Activated T-cell treated with anti-CD3 and anti-CD28 coated beads, Interleukin-2, amount 50 U/mL, for 4 hours (primary cell): ENCODE results near the gene EIPR1. TPM values are rescaled to one million over a fixed set of nuclear protein-coding genes. Genes with fewer than 3 reads are reported as not detected.

Source experiments
- ATAC-seq, 2 donors: fragments of 200-7000 bp; cut with Tn5 transposase; one replicate each; pipeline ENCODE4 v1.10.0; 2021
- DNase-seq: peaks from one replicate; pipeline ENCODE4 v3.0.0-alpha.2; 2020
- H3K27me3 Mint-ChIP-seq: one replicate; pipeline ENCODE4 v1.8.0; 2021; ENCODE audit warnings: low read depth, mixed read lengths
- H3K36me3 Mint-ChIP-seq: one replicate; pipeline ENCODE4 v1.8.0; 2022; ENCODE audit warnings: mixed read lengths; ENCODE audit not compliant: insufficient read depth
- H3K4me1 Mint-ChIP-seq: one replicate; pipeline ENCODE4 v1.8.0; 2021; ENCODE audit warnings: low read depth, mixed read lengths
- H3K4me3 Mint-ChIP-seq: one replicate; pipeline ENCODE4 v1.8.0; 2021; ENCODE audit warnings: mild to moderate bottlenecking, moderate library complexity, mixed read lengths
- H3K9me3 Mint-ChIP-seq: one replicate; pipeline ENCODE4 v1.8.0; 2021; ENCODE audit warnings: mixed read lengths
- total RNA-seq, 3 donors: library from RNA; stranded (reverse); gene quantifications; one replicate each; pipeline ENCODE4 v1.2.1, GENCODE V29; 2021

The EIPR1 gene
- total RNA-seq, 3 donors from 2014 or later: 36.3 to 39.5 (median 37.2) TPM

GRCh38 chr2:3356799-3357198 is 20.8 kb downstream of the EIPR1 start:
- peaks cover 21% of the 10 kb centered on the region for H3K36me3 Mint-ChIP-seq
- H3K27me3 Mint-ChIP-seq: no peaks in the 10 kb centered on the region
- H3K4me1 Mint-ChIP-seq: peaks cover 23% of the 10 kb centered on the region
- no peak overlapping the region for H3K4me3 Mint-ChIP-seq
- DNase-seq: no peak
- H3K9me3 Mint-ChIP-seq: peaks cover 4% of the 10 kb centered on the region
- no peak for ATAC-seq

GRCh38 chr2:3355951-3356569 is 21.6 kb downstream of the EIPR1 start:
- ATAC-seq (no peak), DNase-seq (no peak)
- Mint-ChIP-seq H3K4me1 (peaks cover 21% of the 10 kb centered on the region), H3K27me3 (no peaks in the 10 kb centered on the region), H3K9me3 (peaks cover 4% of the 10 kb centered on the region), H3K4me3 (no peak overlapping the region), H3K36me3 (peaks cover 26% of the 10 kb centered on the region)

- Mint-ChIP-seq H3K4me1 (peaks cover 16% of the 10 kb centered on the region), H3K27me3 (no peaks in the 10 kb centered on the region), H3K9me3 (peaks cover 4% of the 10 kb centered on the region), H3K36me3 (peaks cover 35% of the 10 kb centered on the region), H3K4me3 (no peak overlapping the region)
- no peak for DNase-seq
- no peak for ATAC-seq
Measured at GRCh38 chr2:3354986-3355385, 22.6 kb downstream of the EIPR1 start.

GRCh38 chr2:3349211-3349693 is 28.4 kb downstream of the EIPR1 start:
- H3K9me3 Mint-ChIP-seq: peaks cover 4% of the 10 kb centered on the region
- H3K4me3 Mint-ChIP-seq: no peak overlapping the region
- H3K36me3 Mint-ChIP-seq: peaks cover 45% of the 10 kb centered on the region
- H3K4me1 Mint-ChIP-seq: peaks cover 2% of the 10 kb centered on the region
- no peaks in the 10 kb centered on the region for H3K27me3 Mint-ChIP-seq
- ATAC-seq (no peak), DNase-seq (no peak)

- Mint-ChIP-seq H3K9me3 (peaks cover 4% of the 10 kb centered on the region), H3K36me3 (peaks cover 40% of the 10 kb centered on the region), H3K4me1 (peaks cover 2% of the 10 kb centered on the region), H3K27me3 (no peaks in the 10 kb centered on the region), H3K4me3 (no peak overlapping the region)
- DNase-seq (no peak), ATAC-seq (no peak)
Measured at GRCh38 chr2:3348767-3349166, 28.9 kb downstream of the EIPR1 start.

- H3K4me3 Mint-ChIP-seq: no peak overlapping the region
- H3K9me3 Mint-ChIP-seq: no peaks in the 10 kb centered on the region
- H3K4me1 Mint-ChIP-seq: peaks cover 2% of the 10 kb centered on the region
- H3K36me3 Mint-ChIP-seq: peaks cover 27% of the 10 kb centered on the region
- DNase-seq: no peak
- no peak for ATAC-seq
- no peaks in the 10 kb centered on the region for H3K27me3 Mint-ChIP-seq
Measured at GRCh38 chr2:3345621-3346020, 32.0 kb downstream of the EIPR1 start.

- H3K36me3 Mint-ChIP-seq: peaks cover 21% of the 10 kb centered on the region
- no peak for DNase-seq
- no peak overlapping the region for H3K4me3 Mint-ChIP-seq
- no peak for ATAC-seq
- H3K4me1 Mint-ChIP-seq: peaks cover 2% of the 10 kb centered on the region
- H3K27me3 Mint-ChIP-seq: no peaks in the 10 kb centered on the region
- no peaks in the 10 kb centered on the region for H3K9me3 Mint-ChIP-seq
Measured at GRCh38 chr2:3344897-3345296, 32.7 kb downstream of the EIPR1 start.

GRCh38 chr2:3343012-3343411 is 34.6 kb downstream of the EIPR1 start:
- DNase-seq (no peak), ATAC-seq (no peak)
- Mint-ChIP-seq H3K36me3 (peaks cover 22% of the 10 kb centered on the region), H3K27me3 (no peaks in the 10 kb centered on the region), H3K4me1 (peaks cover 2% of the 10 kb centered on the region), H3K4me3 (no peak overlapping the region), H3K9me3 (no peaks in the 10 kb centered on the region)

GRCh38 chr2:3342324-3342723 is 35.3 kb downstream of the EIPR1 start:
- H3K4me1 Mint-ChIP-seq: no peaks in the 10 kb centered on the region
- H3K27me3 Mint-ChIP-seq: no peaks in the 10 kb centered on the region
- ATAC-seq: no peak
- H3K9me3 Mint-ChIP-seq: no peaks in the 10 kb centered on the region
- H3K36me3 Mint-ChIP-seq: peaks cover 21% of the 10 kb centered on the region
- H3K4me3 Mint-ChIP-seq: no peak overlapping the region
- no peak for DNase-seq

- no peaks in the 10 kb centered on the region for H3K4me1 Mint-ChIP-seq
- H3K27me3 Mint-ChIP-seq: no peaks in the 10 kb centered on the region
- no peak for ATAC-seq
- no peak overlapping the region for H3K4me3 Mint-ChIP-seq
- peaks cover 17% of the 10 kb centered on the region for H3K36me3 Mint-ChIP-seq
- no peak for DNase-seq
- H3K9me3 Mint-ChIP-seq: no peaks in the 10 kb centered on the region
Measured at GRCh38 chr2:3341336-3341735, 36.3 kb downstream of the EIPR1 start.

- no peaks in the 10 kb centered on the region for H3K4me1 Mint-ChIP-seq
- no peak overlapping the region for H3K4me3 Mint-ChIP-seq
- no peak for DNase-seq
- ATAC-seq: no peak
- H3K36me3 Mint-ChIP-seq: peaks cover 21% of the 10 kb centered on the region
- H3K27me3 Mint-ChIP-seq: no peaks in the 10 kb centered on the region
- H3K9me3 Mint-ChIP-seq: no peaks in the 10 kb centered on the region
Measured at GRCh38 chr2:3340144-3340543, 37.5 kb downstream of the EIPR1 start.

GRCh38 chr2:3338340-3338739 is 39.3 kb downstream of the EIPR1 start:
- DNase-seq (no peak), ATAC-seq (no peak)
- Mint-ChIP-seq H3K4me3 (no peak overlapping the region), H3K36me3 (peaks cover 29% of the 10 kb centered on the region), H3K4me1 (no peaks in the 10 kb centered on the region), H3K9me3 (no peaks in the 10 kb centered on the region), H3K27me3 (no peaks in the 10 kb centered on the region)

- ATAC-seq: no peak
- H3K9me3 Mint-ChIP-seq: no peaks in the 10 kb centered on the region
Measured at GRCh38 chr2:3336844-3337243, 40.8 kb downstream of the EIPR1 start.

GRCh38 chr2:3334392-3335345 is 42.9 kb downstream of the EIPR1 start:
- no peak for DNase-seq
- Mint-ChIP-seq H3K27me3 (no peaks in the 10 kb centered on the region), H3K4me1 (no peaks in the 10 kb centered on the region), H3K4me3 (no peak overlapping the region), H3K9me3 (no peaks in the 10 kb centered on the region), H3K36me3 (peaks cover 47% of the 10 kb centered on the region)
- ATAC-seq: no peak

More at GRCh38 chr2:3336844-3337243, 40.8 kb downstream of the EIPR1 start:
- DNase-seq: no peak
- no peaks in the 10 kb centered on the region for H3K27me3 Mint-ChIP-seq
- H3K4me3 Mint-ChIP-seq: no peak overlapping the region
- no peaks in the 10 kb centered on the region for H3K4me1 Mint-ChIP-seq
- H3K36me3 Mint-ChIP-seq: peaks cover 35% of the 10 kb centered on the region

GRCh38 chr2:3332133-3332532 is 45.5 kb downstream of the EIPR1 start:
- no peak for ATAC-seq
- H3K9me3 Mint-ChIP-seq: no peaks in the 10 kb centered on the region
- DNase-seq: no peak
- no peak overlapping the region for H3K4me3 Mint-ChIP-seq
- no peaks in the 10 kb centered on the region for H3K27me3 Mint-ChIP-seq
- H3K4me1 Mint-ChIP-seq: no peaks in the 10 kb centered on the region
- peaks cover 39% of the 10 kb centered on the region for H3K36me3 Mint-ChIP-seq
